Stimulated activated CD8-positive, alpha-beta memory T cell treated with anti-CD3 and anti-CD28 coated beads, Interleukin-15, amount 100 ng/mL, for 48 hours (primary cell): ENCODE measurements around the gene A3GALT2.
A peak's percentile ranks its signal among the peaks of the same experiment; 100 is the strongest.

Experiments
- DNase-seq, 2 donors: peaks; one replicate each; pipeline ENCODE4 v3.0.0-alpha.2; 2020; ENCODE audit warnings: low read depth in 2 of 2

A3GALT2 gene

GRCh38 chr1:33320619-33321165 lies at the start of gene A3GALT2:
TSS of gene A3GALT2 (minus strand) at chr1:33321098. CDS start at chr1:33321098, 0 bp downstream.
- no peak for DNase-seq

GRCh38 chr1:33370301-33370700 lies 49.4 kb upstream of the A3GALT2 start:
- DNase-seq, result no peak

GRCh38 chr1:33369764-33370163 lies 48.9 kb upstream of the A3GALT2 start:
- no peak for DNase-seq

- DNase-seq, result no peak
Observed at GRCh38 chr1:33369081-33369480, 48.2 kb upstream of the A3GALT2 start.

- DNase-seq, result no peak
Observed at GRCh38 chr1:33368431-33368830, 47.5 kb upstream of the A3GALT2 start.

- DNase-seq, result peak; percentile 59 to 65
Observed at GRCh38 chr1:33367485-33368405, 46.8 kb upstream of the A3GALT2 start.

- no peak for DNase-seq
Observed at GRCh38 chr1:33366762-33367484, 46.0 kb upstream of the A3GALT2 start.

- no peak for DNase-seq
Observed at GRCh38 chr1:33365560-33365997, 44.7 kb upstream of the A3GALT2 start.

GRCh38 chr1:33364565-33364918 lies 43.6 kb upstream of the A3GALT2 start:
- DNase-seq, result no peak

GRCh38 chr1:33363470-33363861 lies 42.6 kb upstream of the A3GALT2 start:
- DNase-seq, result no peak

GRCh38 chr1:33363021-33363420 lies 42.1 kb upstream of the A3GALT2 start:
- no peak for DNase-seq

- DNase-seq, result no peak
Observed at GRCh38 chr1:33361532-33362235, 40.8 kb upstream of the A3GALT2 start.

- no peak for DNase-seq
Observed at GRCh38 chr1:33360367-33360766, 39.5 kb upstream of the A3GALT2 start.

GRCh38 chr1:33359931-33360330 lies 39.0 kb upstream of the A3GALT2 start:
- DNase-seq, result no peak

GRCh38 chr1:33358795-33359503 lies 38.1 kb upstream of the A3GALT2 start:
- DNase-seq, result no peak

GRCh38 chr1:33358114-33358794 lies 37.4 kb upstream of the A3GALT2 start:
- DNase-seq, result no peak

- no peak for DNase-seq
Observed at GRCh38 chr1:33357099-33357498, 36.2 kb upstream of the A3GALT2 start.

- no peak for DNase-seq
Observed at GRCh38 chr1:33354707-33355316, 33.9 kb upstream of the A3GALT2 start.

- no peak for DNase-seq
Observed at GRCh38 chr1:33353531-33353930, 32.6 kb upstream of the A3GALT2 start.

- DNase-seq, result no peak
Observed at GRCh38 chr1:33351281-33351660, 30.4 kb upstream of the A3GALT2 start.
